Smooth muscle cell (in vitro differentiated cells): Measurements from ENCODE around the gene AP5Z1. TPM values are rescaled to one million over a fixed set of nuclear protein-coding genes. Genes with fewer than 3 reads are reported as not detected.

Source experiments
- DNase-seq: peaks from one replicate; lab custom pipeline; 2025; ENCODE audit not compliant: unreplicated experiment; lab: John Stamatoyannopoulos, UW
- H2AFZ ChIP-seq: fragments of 200-600 bp; sonication (generic); 2 replicates; pipeline ENCODE4 v1.6.0; 2016; ENCODE audit warnings: antibody characterized with exemption, low read depth, mild to moderate bottlenecking
- H3F3A ChIP-seq: fragments of 200-600 bp; sonication (generic); 2 replicates; pipeline ENCODE4 v1.6.0; 2017; ENCODE audit warnings: antibody characterized with exemption, low read depth
- H3K27ac ChIP-seq: fragments of 200-600 bp; sonication (generic); 2 replicates; pipeline ENCODE4 v1.5.1; 2016; ENCODE audit warnings: low read depth, mild to moderate bottlenecking
- H3K27me3 ChIP-seq: fragments of 200-600 bp; sonication (generic); 2 replicates; pipeline ENCODE4 v1.6.1; 2016; ENCODE audit warnings: low read depth, mild to moderate bottlenecking
- H3K36me3 ChIP-seq: fragments of 200-600 bp; sonication (generic); 2 replicates; pipeline ENCODE4 v1.5.1; 2016; ENCODE audit warnings: low read depth
- H3K4me1 ChIP-seq: fragments of 200-600 bp; sonication (generic); 2 replicates; pipeline ENCODE4 v1.5.1; 2016; ENCODE audit warnings: low read depth
- H3K4me2 ChIP-seq: fragments of 200-600 bp; sonication (generic); 2 replicates; pipeline ENCODE4 v1.6.0; 2016; ENCODE audit warnings: mild to moderate bottlenecking
- H3K4me3 ChIP-seq: fragments of 200-600 bp; sonication (generic); 2 replicates; pipeline ENCODE4 v1.5.1; 2016; ENCODE audit warnings: mild to moderate bottlenecking
- H3K79me2 ChIP-seq: fragments of 200-600 bp; sonication (generic); 2 replicates; pipeline ENCODE4 v1.6.0; 2016; ENCODE audit warnings: low read depth, mild to moderate bottlenecking
- H3K9ac ChIP-seq: fragments of 200-600 bp; sonication (generic); 2 replicates; pipeline ENCODE4 v1.6.0; 2016; ENCODE audit warnings: low read depth
- H3K9me3 ChIP-seq: fragments of 200-600 bp; sonication (generic); replicated peaks from 2 replicates; pipeline ENCODE4 v1.5.1; 2016; ENCODE audit warnings: low read depth
- H4K20me1 ChIP-seq: fragments of 200-600 bp; sonication (generic); 2 replicates; pipeline ENCODE4 v1.6.0; 2016; ENCODE audit warnings: low read depth
- WGBS: methylation state at CpG from one replicate; pipeline ENCODE4 v1.1.7; 2016; ENCODE audit warnings: low lambda C conversion rate; 5-methylcytosine and 5-hydroxymethylcytosine counted together
- polyA plus RNA-seq: library from polyadenylated mRNA; unstranded; fragments of >200 nt; fragmentation: Nextera tagmentation; extraction: Ambion mirVana; gene quantifications from 2 replicates; pipeline ENCODE4 v1.2.1, GENCODE V29; 2016
- total RNA-seq: library from RNA; depleted of rRNA; stranded (reverse); fragments of >200 nt; gene quantifications from 2 replicates; pipeline ENCODE4 v1.2.3, GENCODE V29; 2014
- TF ChIP-seq, protein P1 (sequence below): fragments of 200-600 bp; sonication (generic); IDR thresholded peaks from 2 replicates; pipeline ENCODE4 v1.5.1; 2017; ENCODE audit warnings: borderline replicate concordance, mild to moderate bottlenecking, antibody characterized with exemption; ENCODE audit not compliant: insufficient read depth, poor library complexity, severe bottlenecking

The AP5Z1 gene
- total and polyA plus RNA-seq, 2 experiments from 2014 or later, result 16.6 to 37.6 TPM

- Histone ChIP-seq H3F3A (no peaks in the 10 kb centered on the region), H3K4me3 (no peak overlapping the region), H3K36me3 (no peaks in the 10 kb centered on the region), H3K4me2 (no peak overlapping the region), H3K27ac (no peak overlapping the region), H3K9me3 (no peaks in the 10 kb centered on the region), H2AFZ (no peak overlapping the region), H3K9ac (no peak overlapping the region), H3K4me1 (no peaks in the 10 kb centered on the region), H3K79me2 (no peaks in the 10 kb centered on the region), H4K20me1 (peaks cover 12% of the 10 kb centered on the region), H3K27me3 (no peaks in the 10 kb centered on the region)
- no peak for DNase-seq
- TF ChIP-seq, protein P1, sequence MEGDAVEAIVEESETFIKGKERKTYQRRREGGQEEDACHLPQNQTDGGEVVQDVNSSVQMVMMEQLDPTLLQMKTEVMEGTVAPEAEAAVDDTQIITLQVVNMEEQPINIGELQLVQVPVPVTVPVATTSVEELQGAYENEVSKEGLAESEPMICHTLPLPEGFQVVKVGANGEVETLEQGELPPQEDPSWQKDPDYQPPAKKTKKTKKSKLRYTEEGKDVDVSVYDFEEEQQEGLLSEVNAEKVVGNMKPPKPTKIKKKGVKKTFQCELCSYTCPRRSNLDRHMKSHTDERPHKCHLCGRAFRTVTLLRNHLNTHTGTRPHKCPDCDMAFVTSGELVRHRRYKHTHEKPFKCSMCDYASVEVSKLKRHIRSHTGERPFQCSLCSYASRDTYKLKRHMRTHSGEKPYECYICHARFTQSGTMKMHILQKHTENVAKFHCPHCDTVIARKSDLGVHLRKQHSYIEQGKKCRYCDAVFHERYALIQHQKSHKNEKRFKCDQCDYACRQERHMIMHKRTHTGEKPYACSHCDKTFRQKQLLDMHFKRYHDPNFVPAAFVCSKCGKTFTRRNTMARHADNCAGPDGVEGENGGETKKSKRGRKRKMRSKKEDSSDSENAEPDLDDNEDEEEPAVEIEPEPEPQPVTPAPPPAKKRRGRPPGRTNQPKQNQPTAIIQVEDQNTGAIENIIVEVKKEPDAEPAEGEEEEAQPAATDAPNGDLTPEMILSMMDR, result no peak
- WGBS, result 96% methylated on average over 21 of the region's 21 CpGs
Observed at GRCh38 chr7:4763794-4764185, 11.6 kb upstream of the AP5Z1 start.

- Histone ChIP-seq H2AFZ (no peak overlapping the region), H3K9ac (no peak overlapping the region), H3K4me3 (no peak overlapping the region), H4K20me1 (peaks cover 12% of the 10 kb centered on the region), H3K27me3 (no peaks in the 10 kb centered on the region), H3K36me3 (no peaks in the 10 kb centered on the region), H3K27ac (no peak overlapping the region), H3K4me1 (no peaks in the 10 kb centered on the region), H3K9me3 (no peaks in the 10 kb centered on the region), H3K4me2 (no peak overlapping the region), H3K79me2 (no peaks in the 10 kb centered on the region), H3F3A (no peaks in the 10 kb centered on the region)
- no peak for DNase-seq
- 97% methylated on average over 35 of the region's 35 CpGs for WGBS
- TF ChIP-seq, protein P1, result no peak
Observed at GRCh38 chr7:4764402-4765007, 10.9 kb upstream of the AP5Z1 start.

DNA sequence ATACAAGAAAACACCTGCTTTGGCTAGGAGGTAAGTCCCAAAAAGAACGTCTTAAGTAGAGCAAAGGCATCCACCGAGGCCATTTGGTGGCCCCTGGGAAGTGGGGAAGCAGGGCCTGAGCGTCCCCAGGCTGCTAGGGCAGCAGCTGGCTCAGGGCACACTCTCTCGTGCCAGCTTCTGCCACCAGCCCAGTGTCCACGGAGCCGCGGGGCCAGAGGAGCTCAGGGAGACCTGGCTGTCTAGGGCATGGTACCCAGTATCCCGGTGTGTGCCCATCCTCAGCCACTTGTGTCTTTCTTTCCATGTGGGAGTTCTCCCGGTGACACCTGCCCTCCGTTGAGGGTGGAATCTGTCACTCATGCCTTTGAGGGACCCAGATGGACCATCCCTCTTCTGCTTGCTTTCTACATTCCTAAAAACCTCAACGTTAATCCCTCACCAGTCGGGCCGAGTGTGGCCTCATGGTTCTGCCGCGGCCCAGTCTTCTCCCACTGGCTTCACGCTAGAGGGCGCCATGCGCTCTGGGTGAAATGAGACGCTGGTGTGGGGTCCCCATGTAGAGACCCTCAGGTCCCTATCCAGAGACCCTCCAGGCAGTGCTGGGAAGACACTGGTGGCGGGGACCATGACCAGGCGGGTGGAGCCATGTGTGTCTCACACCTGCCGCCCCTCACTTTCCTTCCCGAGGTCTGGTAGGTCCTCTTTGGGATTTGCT is 9.5 kb upstream of the AP5Z1 start:
- Histone ChIP-seq H3K36me3 (no peaks in the 10 kb centered on the region), H3K27ac (no peak overlapping the region), H3K9ac (no peak overlapping the region), H3K4me1 (no peaks in the 10 kb centered on the region), H3F3A (no peaks in the 10 kb centered on the region), H2AFZ (no peak overlapping the region), H3K4me2 (no peak overlapping the region), H4K20me1 (peaks cover 12% of the 10 kb centered on the region), H3K27me3 (no peaks in the 10 kb centered on the region), H3K4me3 (no peak overlapping the region), H3K9me3 (no peaks in the 10 kb centered on the region), H3K79me2 (no peaks in the 10 kb centered on the region)
- WGBS, result 84% methylated on average over 23 of the region's 23 CpGs
- DNase-seq, result no peak
- TF ChIP-seq, protein P1, result peak; percentile 31
